ENCODE data around the gene GATAD2A.

The GATAD2A gene

GRCh38 chr19:19505669-19506326 is 100.3 kb downstream of the GATAD2A start:
- DNase-seq (ENCODE audit: low read depth in 2 of 2) = no peak

DNA sequence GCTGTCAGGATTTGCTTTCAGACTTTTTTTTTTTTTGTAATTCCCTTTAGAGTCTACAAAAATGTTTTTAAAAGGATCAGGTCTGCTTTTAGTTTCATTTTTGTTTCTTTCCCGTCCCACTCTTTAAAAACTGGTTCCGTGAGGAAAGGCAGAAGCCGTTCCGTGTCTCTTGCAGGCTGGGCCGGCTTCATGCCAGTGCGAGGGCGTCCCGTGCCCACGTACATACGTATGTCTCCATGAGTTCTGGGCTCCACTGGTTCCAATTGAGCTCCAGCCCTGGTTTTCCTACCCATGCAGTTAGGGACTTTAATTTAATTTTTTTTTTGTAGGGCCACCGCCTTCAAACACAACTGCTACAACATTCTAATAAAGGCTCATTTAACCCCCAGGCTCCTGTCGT is 101.1 kb downstream of the GATAD2A start:
- no peak for DNase-seq (ENCODE audit: low read depth in 2 of 2)

- no peak for DNase-seq (ENCODE audit: low read depth in 2 of 2)
Measured at GRCh38 chr19:19507354-19507753, 101.9 kb downstream of the GATAD2A start.

DNA sequence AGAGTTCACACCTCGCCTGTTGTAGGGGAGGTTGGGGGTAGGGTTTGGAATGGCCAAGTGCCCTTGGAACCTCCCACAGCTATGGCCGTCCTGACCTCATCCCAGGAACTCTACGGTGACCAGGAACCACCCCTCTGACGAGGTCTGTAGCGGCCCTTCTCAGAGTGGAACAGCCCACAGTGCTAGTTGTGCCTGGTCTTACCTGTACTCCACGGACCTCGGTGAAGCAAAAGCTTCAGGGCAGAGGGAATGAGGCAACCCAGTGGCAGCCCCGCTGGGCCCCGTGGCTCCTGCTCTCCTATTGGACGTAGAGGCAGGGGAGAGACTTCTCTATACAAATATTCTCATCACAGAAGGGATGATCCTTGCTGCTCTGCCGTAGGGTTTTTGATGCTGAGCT is 102.7 kb downstream of the GATAD2A start:
- DNase-seq (ENCODE audit: low read depth in 2 of 2) = no peak

- no peak for DNase-seq (ENCODE audit: low read depth in 2 of 2)
Measured at GRCh38 chr19:19510432-19510831, 105.0 kb downstream of the GATAD2A start.

DNA sequence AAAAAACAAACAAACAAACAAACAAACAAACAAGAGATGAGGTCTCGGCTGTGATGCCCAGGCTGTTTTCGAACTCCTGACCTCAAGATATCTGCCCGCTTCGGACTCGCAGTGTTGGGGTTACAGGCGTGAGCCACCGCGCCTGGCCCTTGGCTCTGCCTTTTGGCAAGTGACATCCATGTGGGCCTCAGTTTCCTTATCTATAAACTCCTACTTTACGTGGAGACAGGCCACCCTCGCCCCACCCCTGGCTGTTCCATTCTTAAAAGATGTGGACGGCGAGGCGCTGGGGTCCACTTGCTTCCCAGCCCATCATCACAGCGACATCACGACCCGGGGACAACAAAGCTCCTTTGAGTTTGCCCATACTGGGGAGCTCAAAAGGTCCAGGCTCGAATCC is 108.2 kb downstream of the GATAD2A start:
- no peak for DNase-seq (ENCODE audit: low read depth in 2 of 2)

DNA sequence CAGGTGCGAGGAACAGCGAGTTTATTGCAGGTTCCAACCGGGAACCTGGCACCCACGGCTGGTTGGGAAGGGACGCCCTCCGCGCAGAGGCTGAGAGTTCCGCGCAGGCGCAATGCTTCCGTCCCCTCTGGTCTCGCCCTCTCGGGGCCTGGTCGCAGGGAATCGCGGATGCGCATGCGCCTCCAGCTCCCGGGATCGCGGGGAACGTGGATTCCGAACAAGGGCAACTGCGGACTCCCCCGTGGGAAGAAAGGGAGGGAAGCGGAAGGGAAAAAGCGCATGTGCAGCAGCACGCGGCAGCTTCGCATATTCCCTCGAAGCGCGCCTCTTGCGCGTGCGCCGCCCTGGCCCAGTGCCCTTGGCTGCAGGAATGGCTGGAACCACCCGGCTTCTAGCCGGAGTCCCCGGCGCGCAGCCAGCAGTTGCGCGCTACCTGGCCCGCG is 108.8 kb downstream of the GATAD2A start:
- no peak for DNase-seq (ENCODE audit: low read depth in 2 of 2)

DNA sequence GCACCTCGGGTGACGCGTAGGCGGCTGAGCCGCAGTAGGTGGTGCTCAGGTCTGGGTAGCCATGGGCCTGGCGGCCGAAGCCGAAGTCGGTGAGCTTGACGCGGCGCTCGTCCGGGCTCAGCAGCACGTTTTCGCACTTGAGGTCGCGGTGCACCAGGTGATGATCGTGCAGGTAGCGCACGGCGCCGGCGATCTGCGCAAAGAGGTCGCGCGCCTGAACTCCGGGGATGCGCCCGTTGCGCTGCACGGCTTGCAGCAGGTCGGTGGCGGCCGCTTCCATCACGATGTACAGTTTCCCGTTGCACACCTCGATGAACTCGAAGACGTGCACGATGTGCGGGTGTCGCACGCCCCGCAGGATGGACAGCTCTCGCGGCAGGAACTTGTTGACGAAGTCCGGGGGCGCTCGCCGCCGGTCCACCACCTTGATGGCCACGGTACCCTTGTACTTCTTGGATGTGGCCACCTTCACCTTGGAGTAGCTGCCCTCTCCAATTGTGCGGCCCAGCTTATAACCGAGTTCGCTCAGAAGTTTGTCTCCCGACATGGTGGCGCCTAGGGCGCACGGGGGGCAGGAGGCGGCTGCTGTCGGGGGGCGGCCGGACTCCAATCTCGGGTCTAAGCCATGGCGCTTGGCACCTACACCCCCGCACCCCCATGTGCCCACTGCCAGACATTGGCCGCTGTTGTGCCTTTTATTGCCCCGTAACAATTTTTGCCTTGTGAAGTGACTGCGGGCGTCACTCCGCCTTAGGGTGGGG is 109.6 kb downstream of the GATAD2A start, which contains the start of gene TSSK6:
Gene TSSK6 (minus strand): TSS at position 668 of the 761 bp plus-strand sequence. CDS start 121 bp downstream, at position 547.
- DNase-seq (ENCODE audit: low read depth in 2 of 2) = no peak

- DNase-seq (ENCODE audit: low read depth in 2 of 2) = peak; percentile 86
Measured at GRCh38 chr19:19515642-19516519, 110.4 kb downstream of the GATAD2A start, which contains the start of gene NDUFA13. Gene NDUFA13, plus strand, starts transcription at chr19:19516225. Its CDS starts 14 bp downstream, at chr19:19516239.

DNA sequence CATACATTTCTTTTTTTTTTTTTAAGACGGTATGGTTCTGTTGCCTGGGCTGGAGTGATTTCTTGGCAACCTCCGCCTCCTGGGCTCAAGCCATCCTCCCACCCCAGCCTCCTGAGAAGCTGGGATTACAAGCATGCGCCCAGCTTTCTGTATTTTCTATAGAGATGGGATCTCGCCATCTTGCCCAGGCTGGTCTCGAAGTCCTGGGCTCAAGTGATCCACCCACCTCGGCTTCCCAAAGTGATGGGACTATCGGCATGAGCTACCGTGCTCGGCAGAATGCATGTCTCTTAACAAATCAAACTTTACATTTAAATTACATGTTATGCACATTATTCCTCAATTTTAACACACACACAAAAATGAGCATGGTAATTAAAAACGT is 111.8 kb downstream of the GATAD2A start:
- no peak for DNase-seq (ENCODE audit: low read depth in 2 of 2)

GRCh38 chr19:19520989-19521388 is 115.5 kb downstream of the GATAD2A start:
- DNase-seq (ENCODE audit: low read depth in 2 of 2) = no peak

DNA sequence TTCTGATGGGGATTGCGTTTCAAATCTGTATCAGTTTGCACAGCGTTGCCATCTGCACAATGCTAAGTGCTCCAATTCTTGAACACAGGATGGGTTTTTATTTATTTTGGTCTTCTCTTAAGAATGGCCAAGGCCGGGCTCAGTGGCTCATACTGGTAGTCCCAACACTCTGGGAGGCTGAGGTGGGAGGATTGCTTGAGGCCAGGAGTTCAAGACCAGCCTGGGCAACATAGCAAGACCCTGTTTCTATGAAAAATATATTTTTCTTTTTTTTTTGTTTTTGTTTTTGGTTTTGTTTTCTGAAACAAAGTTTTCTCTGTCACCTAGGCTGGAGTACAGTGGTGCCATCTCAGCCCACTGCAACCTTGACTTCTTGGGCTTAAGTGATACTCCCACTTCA is 117.7 kb downstream of the GATAD2A start:
- DNase-seq (ENCODE audit: low read depth in 2 of 2) = no peak

GRCh38 chr19:19524053-19524452 is 118.6 kb downstream of the GATAD2A start:
- DNase-seq (ENCODE audit: low read depth in 2 of 2) = no peak

DNA sequence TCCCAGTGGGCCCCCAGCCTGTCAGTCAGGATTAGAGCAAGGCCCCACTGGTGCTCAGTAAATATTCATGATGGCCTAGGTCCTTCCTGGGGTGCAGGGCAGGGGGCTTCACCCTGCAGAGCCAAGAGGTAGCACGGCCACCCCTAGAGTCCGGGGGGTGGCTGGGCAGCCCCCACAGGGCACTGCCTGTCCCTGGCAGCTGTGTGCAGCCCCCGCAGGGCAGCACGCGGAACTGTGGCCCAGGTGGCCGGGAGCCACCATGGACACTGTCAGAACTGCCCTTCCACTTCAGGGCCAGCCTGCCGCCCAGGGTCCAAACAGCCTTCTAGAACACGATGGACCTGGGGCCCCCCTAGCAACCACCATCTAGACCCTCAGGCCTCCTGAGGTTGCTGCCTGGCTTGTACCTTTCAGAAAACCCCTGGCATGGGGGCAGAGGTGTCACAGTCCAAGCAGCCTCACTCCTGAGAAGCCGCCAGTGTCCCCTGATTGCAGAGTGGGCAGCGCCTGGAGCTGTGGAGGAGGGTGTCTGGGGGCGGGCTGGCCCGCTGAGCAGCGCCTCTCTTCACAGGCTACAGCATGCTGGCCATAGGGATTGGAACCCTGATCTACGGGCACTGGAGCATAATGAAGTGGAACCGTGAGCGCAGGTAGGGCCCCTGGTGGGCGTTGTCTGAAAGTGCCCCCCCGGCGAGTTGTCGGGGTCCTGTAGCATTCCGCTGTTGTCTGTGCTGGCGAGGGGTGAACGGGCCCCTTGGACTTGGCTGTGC is 120.3 kb downstream of the GATAD2A start:
- DNase-seq (ENCODE audit: low read depth in 2 of 2) = no peak

- DNase-seq (ENCODE audit: low read depth in 2 of 2) = no peak
Measured at GRCh38 chr19:19526581-19527370, 121.3 kb downstream of the GATAD2A start.

- no peak for DNase-seq (ENCODE audit: low read depth in 2 of 2)
Measured at GRCh38 chr19:19527371-19527656, 121.8 kb downstream of the GATAD2A start.

- no peak for DNase-seq (ENCODE audit: low read depth in 2 of 2)
Measured at GRCh38 chr19:19527674-19528625, 122.5 kb downstream of the GATAD2A start.

DNA sequence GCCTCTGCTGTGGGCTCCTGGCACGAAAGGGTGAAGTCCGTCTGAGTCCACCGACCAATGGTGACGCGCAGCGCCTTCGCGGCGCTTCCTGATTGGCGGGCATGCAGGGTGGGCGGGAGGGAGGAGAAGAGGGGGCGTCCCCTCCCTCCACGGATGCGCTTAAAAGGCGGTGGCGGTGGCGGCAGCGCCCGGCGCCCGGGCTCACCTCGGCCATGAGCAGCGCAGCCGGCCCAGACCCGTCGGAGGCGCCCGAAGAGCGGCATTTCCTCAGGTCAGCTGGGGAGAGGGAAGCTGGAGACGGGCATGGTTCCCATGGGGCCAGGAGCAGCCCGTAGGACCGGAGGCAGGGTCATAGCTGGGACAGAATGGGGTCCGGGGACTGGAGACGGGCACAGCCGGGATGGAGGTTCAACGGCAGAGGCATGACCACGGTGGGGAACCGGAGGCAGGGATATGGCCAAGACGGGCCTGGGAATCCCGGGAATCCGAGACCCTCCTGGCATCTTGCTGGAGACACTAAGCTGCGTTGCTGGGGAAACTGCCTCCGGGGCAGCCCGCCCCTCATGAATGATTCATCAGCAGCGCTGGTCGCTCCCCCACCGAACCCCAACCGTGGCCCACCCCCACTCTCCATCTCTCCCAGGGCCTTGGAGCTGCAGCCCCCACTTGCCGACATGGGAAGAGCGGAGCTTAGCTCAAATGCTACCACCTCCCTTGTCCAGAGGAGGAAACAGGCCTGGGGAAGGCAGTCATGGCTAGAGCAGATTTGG is 123.4 kb downstream of the GATAD2A start, which contains the start of gene YJEFN3:
Gene YJEFN3 (plus strand): TSS at position 191 of the 770 bp plus-strand sequence. CDS start 22 bp downstream, at position 213.
- no peak for DNase-seq (ENCODE audit: low read depth in 2 of 2)
